CD4-positive, alpha-beta T cell treated with Interferon alpha-2 for 1 hour (primary cell): ENCODE data around the gene REM2.
"Not testable (repeated sequence)": the region's sequence is repeated elsewhere in the genome, so short reads cannot be mapped to it uniquely, and the experiment has no call there.

Experiments used
- DNase-seq, 2 donors: peaks; one replicate each; pipeline ENCODE4 v3.0.0-alpha.2; 2020 to 2022

The REM2 gene

GRCh38 chr14:22898302-22899090 lies 15.5 kb downstream of the REM2 start:
- no peak for DNase-seq

- peak; percentile 60 to 81 for DNase-seq
Observed at GRCh38 chr14:22900081-22900799, 17.2 kb downstream of the REM2 start.

GRCh38 chr14:22901799-22902198 lies 18.8 kb downstream of the REM2 start:
- no peak for DNase-seq

- DNase-seq, result no peak
Observed at GRCh38 chr14:22903742-22904087, 20.7 kb downstream of the REM2 start.

- DNase-seq, result no peak
Observed at GRCh38 chr14:22905627-22906026, 22.6 kb downstream of the REM2 start.

- no peak for DNase-seq
Observed at GRCh38 chr14:22906073-22906472, 23.1 kb downstream of the REM2 start.

GRCh38 chr14:22907429-22907828 lies 24.4 kb downstream of the REM2 start:
- DNase-seq, result no peak

- no peak for DNase-seq
Observed at GRCh38 chr14:22908601-22909000, 25.6 kb downstream of the REM2 start.

- no peak for DNase-seq
Observed at GRCh38 chr14:22910916-22911315, 27.9 kb downstream of the REM2 start.

- DNase-seq, result not testable (repeated sequence)
Observed at GRCh38 chr14:22914836-22915235, 31.8 kb downstream of the REM2 start.

- peak in 1 of 2 donors; percentile 17 for DNase-seq
Observed at GRCh38 chr14:22915886-22916521, 33.0 kb downstream of the REM2 start.

GRCh38 chr14:22918804-22919600 lies 36.0 kb downstream of the REM2 start, which contains the start of gene RBM23:
Gene RBM23, minus strand, starts transcription at chr14:22919149.
- DNase-seq, result peak; percentile 100

- no peak for DNase-seq
Observed at GRCh38 chr14:22919601-22919921, 36.5 kb downstream of the REM2 start.

- DNase-seq, result no peak
Observed at GRCh38 chr14:22920697-22921096, 37.7 kb downstream of the REM2 start.

- DNase-seq, result no peak
Observed at GRCh38 chr14:22922294-22922693, 39.3 kb downstream of the REM2 start.

- no peak for DNase-seq
Observed at GRCh38 chr14:22923746-22924145, 40.7 kb downstream of the REM2 start.

GRCh38 chr14:22925513-22925912 lies 42.5 kb downstream of the REM2 start:
- DNase-seq, result no peak

- no peak for DNase-seq
Observed at GRCh38 chr14:22926316-22926715, 43.3 kb downstream of the REM2 start.

- no peak for DNase-seq
Observed at GRCh38 chr14:22928237-22929103, 45.4 kb downstream of the REM2 start.

GRCh38 chr14:22929104-22929960 lies 46.3 kb downstream of the REM2 start, which contains the start of gene PRMT5:
Gene PRMT5, minus strand, starts transcription at chr14:22929376. Its CDS starts 15 bp downstream, at chr14:22929361.
- peak; percentile 99 for DNase-seq

- DNase-seq, result no peak
Observed at GRCh38 chr14:22929961-22930364, 46.9 kb downstream of the REM2 start.
